PC-3 (cell line): ENCODE results near the gene ITGB1.

Experiments
- CTCF ChIP-seq: fragments of 300-600 bp; sonication (generic); conservative IDR thresholded peaks from 2 replicates; pipeline ENCODE4 v1.5.1; 2017; ENCODE audit warnings: antibody characterized with exemption, low read depth, mild to moderate bottlenecking, low read length
- EZH2 ChIP-seq: fragments of 300-600 bp; sonication (generic); IDR thresholded peaks from one replicate; pipeline ENCODE4 v1.6.1; 2017; ENCODE audit warnings: antibody characterized with exemption, mild to moderate bottlenecking, low read length; ENCODE audit not compliant: unreplicated experiment
- EZH2phosphoT487 ChIP-seq: fragments of 300-600 bp; sonication (generic); IDR thresholded peaks from 2 replicates; pipeline ENCODE4 v1.6.1; 2018; ENCODE audit warnings: mild to moderate bottlenecking, antibody characterized with exemption, low read length, borderline replicate concordance

- TF ChIP-seq EZH2phosphoT487 (no peak), CTCF (no peak), EZH2 (no peak)
Observed at GRCh38 chr10:32952541-32953276, 5.3 kb downstream of the ITGB1 start.
